ENCODE results near the gene IGSF6. TPM values are rescaled to one million over a fixed set of nuclear protein-coding genes. Genes with fewer than 3 reads are reported as not detected.
"Not testable (repeated sequence)": the region's sequence is repeated elsewhere in the genome, so short reads cannot be mapped to it uniquely, and the experiment has no call there.

IGSF6 gene
- polyA plus RNA-seq, 12 donors: 1.5 to 5.7 (median 2.6) TPM; not detected in 2

DNA sequence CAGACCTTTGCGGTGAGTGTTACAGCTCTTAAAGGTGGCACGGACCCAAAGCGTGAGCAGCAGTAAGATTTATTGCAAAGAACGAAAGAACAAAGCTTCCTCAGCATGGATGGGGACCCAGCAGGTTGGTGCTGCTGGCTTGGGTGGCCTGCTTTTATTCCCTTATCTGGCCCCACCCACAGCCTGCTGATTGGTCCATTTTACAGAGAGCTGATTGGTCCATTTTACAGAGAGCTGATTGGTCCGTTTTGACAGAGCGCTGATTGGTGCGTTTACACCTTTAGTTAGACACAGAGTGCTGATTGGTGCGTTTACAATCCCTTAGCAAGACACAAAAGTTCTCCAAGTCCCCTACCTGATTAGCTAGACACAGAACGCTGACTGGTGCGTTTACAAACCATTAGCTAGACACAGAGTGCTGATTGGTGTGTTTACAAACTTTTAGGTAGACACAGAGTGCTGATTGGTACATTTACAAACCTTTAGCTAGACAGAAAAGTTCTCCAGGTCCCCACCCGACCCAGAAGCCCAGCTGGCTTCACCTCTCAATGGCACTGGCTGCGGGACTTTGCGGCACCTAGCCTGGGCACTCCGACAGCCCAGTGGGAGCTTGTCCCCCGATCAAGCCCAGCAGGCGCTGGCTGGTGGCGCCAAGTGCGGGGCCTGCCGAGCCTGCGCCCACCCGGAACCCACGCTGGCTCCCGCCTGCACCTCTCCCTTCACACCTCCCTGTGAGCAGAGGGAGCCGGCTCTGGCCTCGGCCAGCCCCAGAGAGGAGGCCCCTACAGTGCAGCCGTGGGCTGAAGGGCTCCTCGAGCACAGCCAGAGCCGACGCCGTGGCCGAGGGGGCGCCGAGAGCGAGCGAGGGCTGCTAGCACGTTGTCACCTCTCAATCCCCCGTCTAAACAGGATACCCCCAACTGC lies 22.5 kb downstream of the IGSF6 start:
- DNase-seq: not testable (repeated sequence)

DNA sequence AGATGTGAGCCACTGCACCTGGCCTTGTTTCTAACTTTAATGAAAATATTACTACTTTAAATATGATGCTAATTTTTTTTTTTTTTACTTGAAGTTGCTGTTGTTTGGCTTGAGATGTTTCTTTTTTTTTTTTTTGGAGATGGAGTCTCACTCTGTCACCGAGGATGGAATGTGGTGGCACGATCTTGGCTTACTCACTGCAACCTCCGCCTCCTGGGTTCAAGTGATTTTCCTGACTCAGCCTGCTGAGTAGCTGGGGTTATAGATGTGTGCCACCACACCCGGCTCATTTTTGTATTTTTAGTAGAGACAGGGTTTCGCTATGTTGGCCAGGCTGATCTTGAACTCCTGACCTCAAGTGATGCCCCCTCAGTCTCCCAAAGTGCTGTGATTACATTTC lies 23.6 kb downstream of the IGSF6 start:
- no peak for DNase-seq

DNA sequence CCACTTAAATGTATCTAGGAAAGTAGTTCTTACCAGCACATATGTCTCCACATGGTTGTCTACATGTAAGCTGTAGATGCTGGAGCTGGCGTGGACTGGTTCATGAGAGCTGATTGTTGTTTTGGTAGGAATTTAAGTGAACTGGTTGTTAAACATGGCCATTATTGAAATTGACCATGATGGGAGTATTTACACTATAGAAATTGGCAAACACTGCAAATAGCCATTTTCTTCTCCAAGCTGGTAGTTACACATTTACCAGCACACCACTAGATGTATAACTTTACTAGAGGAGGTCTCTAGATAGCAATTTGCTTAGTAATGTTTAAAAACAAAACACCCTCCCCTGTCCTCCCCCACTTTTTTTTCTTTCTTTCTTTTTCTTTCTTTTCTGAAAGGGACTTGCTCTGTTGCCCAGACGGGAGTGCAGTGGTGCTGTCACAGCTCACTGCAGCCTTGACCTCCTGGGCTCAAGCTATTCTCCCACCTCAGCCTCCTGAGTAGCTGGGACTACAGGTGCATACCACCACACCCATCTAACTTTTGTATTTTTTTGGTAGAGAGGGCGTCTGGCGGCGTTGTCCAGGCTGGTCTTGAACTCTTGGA lies 24.2 kb downstream of the IGSF6 start:
- no peak for DNase-seq

DNA sequence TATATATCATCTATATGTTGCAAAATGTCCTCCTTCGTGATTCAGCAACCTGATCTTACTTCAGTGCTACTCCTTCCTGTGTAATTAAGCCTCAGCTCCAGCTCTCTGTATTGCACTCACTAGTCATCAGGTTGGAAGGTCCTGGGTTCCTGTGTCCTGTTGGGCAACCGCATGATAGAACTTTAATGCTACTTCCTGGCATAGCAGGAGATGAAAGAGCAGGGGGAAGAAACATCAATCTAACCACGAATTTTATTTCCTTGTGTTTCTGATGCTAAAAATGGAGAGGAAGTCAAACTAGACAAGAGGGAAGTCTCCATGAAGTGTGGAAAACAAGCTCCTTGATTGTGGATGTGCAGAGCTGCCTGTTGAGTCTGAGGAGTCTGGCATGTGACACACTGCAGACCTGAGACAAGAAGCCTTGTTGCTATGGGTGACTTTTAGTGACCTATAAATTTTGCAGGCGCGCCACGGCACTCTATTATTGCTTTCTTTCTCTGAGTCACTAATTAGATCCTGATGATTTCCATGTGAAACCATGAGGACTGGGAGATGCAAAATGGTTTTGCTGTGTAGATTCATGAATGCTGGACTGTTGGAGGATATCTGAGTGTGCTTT lies 25.6 kb downstream of the IGSF6 start:
- DNase-seq: no peak

DNA sequence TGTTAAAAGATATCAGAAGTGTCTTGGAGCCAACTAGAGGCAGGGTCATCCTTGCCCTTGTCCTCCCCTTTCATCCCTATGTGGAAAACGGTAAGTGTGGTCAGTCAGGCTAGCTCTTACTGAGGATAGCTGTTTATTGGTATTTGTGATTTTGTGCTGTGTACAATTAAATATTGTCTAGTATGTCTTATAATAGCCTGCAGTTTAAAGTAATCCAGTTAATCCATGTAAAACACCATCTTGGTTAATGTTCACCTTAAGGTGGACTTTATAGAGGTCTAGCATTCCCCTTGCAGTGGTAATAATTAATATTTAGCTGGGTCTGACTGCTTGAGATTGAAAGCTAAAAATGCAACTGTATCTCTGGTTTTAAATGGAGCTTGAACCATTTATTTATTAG lies 27.4 kb downstream of the IGSF6 start:
- DNase-seq: no peak

DNA sequence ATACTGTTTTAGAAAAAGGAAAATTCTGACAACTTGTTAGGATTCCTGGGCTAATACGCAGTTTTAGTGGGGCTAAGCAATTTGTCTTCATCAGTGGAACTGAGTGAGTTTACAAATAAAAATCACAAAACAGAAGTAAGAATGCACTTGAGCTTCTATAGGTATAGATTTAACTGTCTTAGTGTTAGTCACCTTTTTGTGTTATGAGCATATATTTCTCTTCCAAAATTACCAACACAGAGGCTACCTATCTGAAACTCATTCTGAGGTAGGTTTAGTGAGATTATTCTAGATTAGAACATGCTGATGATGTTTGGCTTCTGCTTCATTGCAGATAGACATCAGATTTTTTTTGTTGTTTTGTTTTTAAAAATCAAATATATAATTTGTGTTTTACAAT lies 29.9 kb downstream of the IGSF6 start:
- no peak for DNase-seq

DNA sequence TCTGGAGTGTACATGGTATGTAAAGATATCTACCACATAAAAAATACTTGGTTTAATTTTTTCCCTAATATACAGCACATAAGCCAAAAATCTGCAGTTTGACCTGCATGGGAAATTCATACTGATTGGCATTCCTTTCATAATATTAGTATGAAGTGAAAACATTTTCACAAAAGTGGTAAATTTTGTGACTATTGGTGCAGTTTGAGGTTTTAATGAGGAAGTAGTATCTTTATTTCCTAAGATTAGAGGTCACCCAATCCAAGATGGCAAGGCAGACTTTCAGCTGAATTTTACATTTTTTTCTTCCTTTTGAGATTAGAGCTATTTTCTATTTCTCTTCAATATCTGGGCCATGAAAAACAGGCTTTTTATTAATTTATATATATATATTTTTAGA lies 31.8 kb downstream of the IGSF6 start:
- DNase-seq: no peak

DNA sequence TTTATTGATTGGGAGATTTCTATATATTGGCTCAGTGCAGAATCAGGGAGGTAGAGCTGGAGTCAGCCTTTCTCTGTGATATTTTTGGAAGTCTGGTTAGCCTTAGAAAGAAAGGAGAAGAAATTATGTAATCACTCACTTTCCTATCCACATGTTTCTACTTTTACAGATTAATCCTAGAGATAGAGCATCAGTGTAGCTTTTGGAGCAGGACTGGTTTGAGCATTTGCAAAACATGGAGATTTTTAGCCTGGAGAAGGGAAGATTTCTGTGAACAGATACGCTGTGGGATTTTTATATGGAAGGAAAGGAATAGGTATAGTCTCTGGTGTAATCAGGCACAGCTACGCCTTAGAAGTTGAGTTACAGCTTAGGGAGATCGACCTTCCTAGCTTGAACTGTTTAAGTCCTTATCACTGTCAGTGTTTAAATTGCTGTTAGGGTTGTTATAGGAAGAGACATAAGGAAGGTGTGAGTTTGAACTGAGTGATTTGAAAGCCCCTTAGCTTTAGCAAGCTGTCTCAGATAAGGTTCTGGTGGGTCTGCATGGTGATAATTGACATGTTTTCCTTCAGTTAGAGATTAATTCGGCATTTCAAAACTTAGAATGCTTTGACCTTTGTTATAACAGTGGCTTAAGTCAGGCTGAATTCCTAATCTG lies 32.5 kb downstream of the IGSF6 start:
- DNase-seq: no peak

DNA sequence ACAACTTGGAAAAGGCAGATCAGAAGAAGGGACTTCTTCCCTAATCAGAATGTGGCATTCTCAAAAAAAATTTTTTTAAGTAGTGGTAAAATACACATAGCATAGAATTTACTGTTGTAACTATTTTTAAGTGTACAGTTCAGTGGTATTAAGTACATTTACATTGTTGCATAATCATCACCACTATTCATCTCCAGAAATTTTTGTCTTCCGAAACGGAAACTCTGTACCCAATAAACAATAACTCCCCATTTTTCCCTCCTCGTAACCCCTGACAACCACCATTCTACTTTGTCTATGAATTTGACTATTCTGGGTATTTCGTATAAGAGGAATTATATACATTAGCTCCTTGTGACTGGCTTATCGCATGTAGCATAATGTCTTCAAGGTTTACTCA lies 34.1 kb downstream of the IGSF6 start:
- no peak for DNase-seq

DNA sequence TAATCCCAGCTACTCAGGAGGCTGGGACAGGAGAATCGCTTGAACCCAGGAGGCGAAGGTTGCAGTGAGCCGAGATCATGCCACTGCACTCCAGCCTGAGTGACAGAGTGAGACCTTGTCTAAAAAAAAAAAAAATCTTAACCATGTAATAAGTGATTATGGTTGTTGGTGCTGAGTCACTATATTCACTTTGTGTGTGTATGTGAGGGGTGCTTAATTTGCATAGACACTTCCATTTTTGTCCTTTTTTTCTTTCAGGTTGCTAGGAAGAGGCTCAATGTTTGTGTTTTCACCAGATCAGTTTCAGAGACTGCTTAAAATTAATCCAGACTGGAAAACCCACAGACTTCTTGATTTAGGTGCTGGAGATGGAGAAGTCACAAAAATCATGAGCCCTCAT lies 34.8 kb downstream of the IGSF6 start:
- no peak for DNase-seq

DNA sequence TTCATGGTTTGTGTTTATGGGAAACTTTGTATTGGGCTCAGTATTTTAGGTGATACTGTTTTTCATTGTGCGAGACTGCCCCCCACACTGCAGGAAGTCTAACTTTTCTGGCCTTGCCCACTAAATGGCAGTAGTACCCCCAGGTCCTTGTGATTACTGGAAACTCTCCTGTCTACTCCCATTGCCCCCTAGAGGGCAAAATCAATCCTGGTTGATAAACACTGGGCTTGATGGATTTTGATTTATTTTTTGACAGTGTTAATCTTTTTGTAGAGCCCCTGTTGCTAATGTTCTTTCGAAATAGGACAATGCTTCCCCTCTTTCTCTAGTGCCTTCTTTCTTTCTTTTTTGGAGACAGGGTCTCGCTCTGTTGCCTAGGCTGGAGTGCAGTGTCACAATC lies 37.5 kb downstream of the IGSF6 start:
- DNase-seq: no peak

DNA sequence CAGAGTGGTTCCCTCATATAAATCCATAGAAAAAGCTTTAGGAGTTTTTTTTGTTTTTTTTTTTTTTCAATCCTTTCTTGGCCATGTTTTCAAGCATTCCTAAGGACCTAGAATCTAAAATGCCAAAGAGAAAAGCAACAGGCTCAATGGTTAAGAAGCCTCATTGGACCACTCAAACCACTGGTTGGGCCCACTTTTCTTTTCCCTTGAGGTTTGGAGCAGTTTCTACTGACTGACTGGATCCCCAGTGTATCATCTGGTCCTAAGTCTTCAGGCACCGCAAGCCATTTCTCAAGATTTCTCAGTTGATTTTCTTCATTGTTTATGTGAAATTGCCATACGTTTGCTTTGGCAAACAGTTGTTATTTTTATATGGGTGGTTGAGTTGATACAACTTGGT lies 38.6 kb downstream of the IGSF6 start:
- no peak for DNase-seq

DNA sequence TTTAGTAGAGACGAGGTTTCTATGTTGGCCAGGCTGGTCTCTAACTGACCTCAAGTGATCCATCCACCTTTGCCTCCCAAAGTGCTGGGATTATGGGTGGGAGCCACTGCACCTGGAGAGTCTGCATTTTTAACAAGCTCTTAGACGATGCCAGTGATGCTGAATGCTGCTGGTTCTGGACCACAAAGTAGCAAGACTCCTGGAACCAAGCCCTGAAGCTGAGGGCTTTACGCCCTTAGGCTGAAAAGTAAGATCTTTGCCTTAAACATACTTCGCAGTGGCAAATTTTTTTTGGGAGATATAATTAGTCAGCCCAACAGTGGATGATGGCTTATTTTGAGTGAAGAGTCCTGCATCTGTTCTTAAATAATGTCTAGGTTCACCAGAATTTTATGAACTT lies 39.0 kb downstream of the IGSF6 start:
- no peak for DNase-seq

DNA sequence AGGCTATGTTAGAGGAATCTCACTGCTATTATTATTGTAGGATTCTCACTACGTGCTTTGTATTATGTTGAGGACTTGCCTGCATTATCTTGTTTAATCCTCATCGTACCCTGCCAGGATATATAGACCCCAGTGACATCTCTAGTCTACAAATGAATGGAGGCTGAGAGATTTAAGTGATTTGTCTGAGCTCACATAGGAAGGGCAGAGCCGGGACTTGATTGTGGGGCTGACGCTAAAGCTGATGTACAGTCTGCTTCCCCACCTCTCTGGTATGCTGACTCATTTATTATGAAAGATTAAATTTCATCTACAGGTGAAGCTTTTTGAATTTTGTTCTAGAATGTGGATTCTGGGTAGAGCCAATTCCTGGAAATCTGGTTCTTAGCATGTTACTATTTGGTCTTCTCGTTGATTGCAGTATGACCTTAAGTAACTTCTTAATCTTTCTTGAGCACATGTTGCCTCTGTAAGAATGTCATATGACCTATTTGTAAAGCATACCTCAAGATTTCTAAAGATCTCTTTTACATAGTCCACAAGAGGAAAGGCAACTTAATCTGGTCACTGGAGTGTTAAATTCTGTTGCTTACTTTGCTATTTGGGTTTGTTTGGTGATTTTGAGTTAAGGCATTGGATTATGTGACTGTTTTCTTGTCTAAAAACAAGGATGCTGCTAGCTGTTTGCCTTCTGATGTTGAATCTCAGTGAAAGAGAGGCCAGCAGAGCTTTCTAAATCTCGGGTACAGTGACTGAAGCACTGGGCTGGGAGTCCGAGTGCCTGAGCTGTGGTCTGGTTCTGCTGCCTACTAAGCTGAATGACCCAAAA lies 40.6 kb downstream of the IGSF6 start:
- DNase-seq: no peak

DNA sequence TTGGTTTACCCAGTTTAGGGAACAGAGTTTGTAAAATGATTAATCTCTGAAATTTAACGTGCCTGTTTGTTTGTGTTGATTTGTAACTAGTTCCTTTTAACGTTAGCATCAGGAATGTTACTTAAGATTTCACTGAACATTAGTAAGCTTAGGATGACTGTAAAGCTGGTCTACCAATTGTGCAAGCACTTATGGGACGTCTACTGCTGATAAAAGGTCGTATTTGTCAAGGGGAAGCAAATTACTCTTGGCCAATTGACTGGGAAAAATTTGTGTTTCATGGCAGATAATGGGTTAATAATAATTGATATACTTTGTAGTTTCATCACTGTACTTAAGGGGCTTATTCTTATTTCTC lies 41.2 kb downstream of the IGSF6 start:
- DNase-seq: no peak

DNA sequence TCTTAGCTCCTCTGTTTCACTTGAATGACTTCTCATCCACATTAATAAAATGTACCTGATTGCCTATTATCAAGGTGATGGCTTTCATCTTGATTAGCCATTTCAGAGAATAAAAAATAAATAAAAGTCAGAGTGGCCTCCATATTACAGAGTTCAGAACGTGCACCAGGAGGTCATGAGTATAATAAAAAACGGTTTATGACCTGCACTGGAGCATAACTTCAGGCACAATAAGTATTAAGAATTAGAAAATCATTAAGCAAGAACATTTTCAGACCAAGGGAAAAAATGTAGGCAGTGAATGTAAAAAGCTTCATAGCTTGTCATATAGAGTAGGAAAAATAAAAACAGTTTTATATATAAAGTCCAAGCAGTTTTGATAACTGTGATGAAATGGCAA lies 41.6 kb downstream of the IGSF6 start:
- no peak for DNase-seq

DNA sequence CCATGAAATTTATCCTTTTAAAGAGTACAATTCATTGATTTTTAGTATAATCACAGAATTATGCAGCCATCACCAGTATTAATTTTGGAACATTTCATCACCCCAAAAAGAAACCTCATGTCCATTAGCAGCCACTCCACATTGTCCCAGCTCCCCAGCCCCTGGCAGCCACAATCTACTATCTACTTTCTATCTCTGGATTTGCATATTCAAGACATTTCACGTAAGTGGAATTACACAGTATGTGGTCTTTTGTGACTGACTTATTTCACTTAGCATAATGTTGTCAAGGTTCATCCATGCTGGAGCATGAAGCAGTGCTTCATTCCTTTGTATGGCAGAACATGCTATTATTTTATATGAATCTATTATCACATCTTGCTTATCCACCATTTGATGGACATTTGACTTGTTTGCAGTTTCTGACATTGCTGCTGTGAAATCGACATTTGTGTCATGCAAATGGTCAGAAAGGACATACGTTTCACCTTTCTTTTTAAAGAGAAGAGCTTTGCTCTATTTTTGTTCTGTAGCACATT lies 42.3 kb downstream of the IGSF6 start:
- DNase-seq: no peak

DNA sequence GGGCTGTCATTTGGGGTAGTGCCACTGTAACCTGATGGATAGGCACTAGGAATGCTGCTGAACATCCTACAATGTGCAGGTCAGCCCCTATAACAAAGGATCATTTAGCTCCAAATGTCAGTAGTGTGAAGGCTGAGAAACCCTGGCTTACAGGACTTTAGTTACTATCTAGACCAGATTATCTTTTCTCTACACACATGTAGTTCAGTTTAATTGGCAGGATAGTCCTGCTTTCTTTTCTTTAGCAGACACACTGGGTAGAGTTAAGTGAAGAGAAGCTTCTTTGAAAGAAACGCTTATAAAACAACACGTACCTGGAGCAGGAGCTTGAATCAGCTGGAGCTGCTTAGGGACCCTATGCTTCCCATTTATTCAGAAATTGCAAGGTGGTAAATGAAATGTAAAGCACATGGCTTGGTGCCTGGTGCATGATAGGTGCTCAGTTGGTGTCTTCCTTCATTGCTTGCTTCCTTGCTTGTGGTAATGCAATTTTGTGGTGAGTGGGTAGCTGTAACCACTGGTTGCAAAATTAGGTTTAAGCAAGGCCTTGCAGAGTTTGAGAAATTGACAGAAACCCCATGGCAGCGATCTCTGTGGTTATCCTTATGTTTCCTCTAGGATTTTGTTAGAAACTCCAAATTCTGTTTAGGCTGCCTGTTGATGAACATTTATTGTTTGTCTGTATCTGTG lies 43.6 kb downstream of the IGSF6 start:
- no peak for DNase-seq

DNA sequence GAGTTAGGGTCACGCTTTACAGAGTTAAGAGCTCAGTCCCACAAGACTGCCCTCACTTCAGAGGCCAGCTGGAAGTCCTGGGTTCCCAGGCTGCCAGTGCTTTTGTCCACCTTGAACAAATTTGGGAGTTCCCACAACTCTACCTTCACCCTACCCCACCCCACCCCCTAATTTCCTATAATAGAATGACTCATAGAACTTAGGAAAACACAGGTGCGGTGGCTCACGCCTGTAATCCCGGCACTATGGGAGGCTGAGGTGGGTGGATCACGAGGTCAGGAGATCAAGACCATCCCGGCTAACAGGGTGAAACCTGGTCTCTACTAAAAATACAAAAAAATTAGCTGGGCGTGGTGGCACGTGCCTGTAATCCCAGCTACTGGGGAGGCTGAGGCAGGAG lies 46.6 kb downstream of the IGSF6 start:
- DNase-seq: not testable (repeated sequence)

DNA sequence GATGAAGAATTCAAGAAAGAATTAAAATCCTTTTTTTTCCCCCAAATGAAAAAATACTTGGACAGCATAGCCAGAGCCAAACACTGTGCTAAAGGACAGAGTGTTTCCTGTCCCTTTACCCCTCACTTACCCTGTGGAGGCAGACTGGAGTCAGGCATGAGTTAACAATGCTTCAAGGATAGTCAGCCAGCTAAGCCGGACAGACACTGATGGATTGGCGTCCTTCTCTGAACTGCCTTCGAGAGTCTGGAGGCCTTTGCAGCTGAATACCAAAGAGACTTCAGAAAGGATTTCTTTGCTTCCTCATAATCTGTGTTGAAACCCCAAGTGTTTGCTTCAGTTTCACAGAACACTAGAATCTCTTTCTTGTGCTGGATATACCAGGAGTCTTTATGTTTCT lies 48.5 kb downstream of the IGSF6 start:
- no peak for DNase-seq

DNA sequence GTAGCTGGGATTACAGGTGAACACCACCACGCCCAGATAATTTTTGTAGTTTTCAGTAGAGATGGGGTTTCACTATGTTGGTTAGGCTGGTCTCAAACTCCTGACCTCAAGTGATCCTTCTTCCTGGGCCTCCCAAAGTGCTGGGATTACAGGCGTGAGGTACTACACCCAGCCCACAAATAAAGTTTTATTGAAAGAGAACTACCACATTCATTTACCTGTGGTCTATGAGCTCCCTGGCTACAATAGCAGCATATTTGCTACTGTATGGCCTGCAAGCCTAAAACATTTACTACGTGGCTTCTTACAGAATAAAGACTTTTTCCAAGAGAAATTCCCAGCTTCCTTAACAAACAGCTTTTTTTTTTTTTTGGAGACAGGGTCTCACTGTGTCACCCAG lies 49.6 kb downstream of the IGSF6 start:
- DNase-seq: no peak

All from muscle of arm (tissue), 12 donors.